ENCODE measurements around the gene FARS2. TPM values are rescaled to one million over a fixed set of nuclear protein-coding genes. Genes with fewer than 3 reads are reported as not detected.

The FARS2 gene
- total and polyA plus RNA-seq, 2 of the 13 experiments (the other 11 are each of a cell fraction or from before 2014, with no cell fraction given), result 15.4 to 26.0 TPM

- TF ChIP-seq FOXP4 (CRISPR knock-in tag; IDR thresholded peaks at IDR 0.05) (no peak), ZNF775 (CRISPR knock-in tag; IDR thresholded peaks at IDR 0.05; ENCODE audit: borderline replicate concordance) (no peak), NR0B2 (CRISPR knock-in tag; IDR thresholded peaks at IDR 0.05) (no peak), MED13 (CRISPR knock-in tag; IDR thresholded peaks at IDR 0.05) (no peak), XBP1 (CRISPR knock-in tag; IDR thresholded peaks at IDR 0.05) (no peak), U2AF1 (optimal IDR thresholded peaks at IDR 0.05; ENCODE audit: low read depth, low read length) (no peak), ZNF678 (CRISPR knock-in tag; IDR thresholded peaks at IDR 0.05) (no peak), CENPX (CRISPR knock-in tag; IDR thresholded peaks at IDR 0.05) (no peak)
Observed at GRCh38 chr6:5353971-5354370, 92.7 kb downstream of the FARS2 start (continued).

GRCh38 chr6:5357486-5357885 lies 96.2 kb downstream of the FARS2 start:
- TF ChIP-seq ZNF572 (CRISPR knock-in tag; IDR thresholded peaks at IDR 0.05) (no peak), HNRNPH1 (optimal IDR thresholded peaks at IDR 0.05; ENCODE audit: low read depth, low read length) (no peak), JUND (CRISPR knock-in tag; IDR thresholded peaks at IDR 0.05) (no peak), GRHL1 (CRISPR knock-in tag; conservative IDR thresholded peaks at IDR 0.05) (no peak), MAFF (IDR thresholded peaks at IDR 0.05; ENCODE audit: low read depth, low read length) (peak; percentile 77), MAFK (conservative IDR thresholded peaks at IDR 0.05 in 1 of 2, IDR thresholded peaks at IDR 0.05 in 1 of 2; ENCODE audit: low read length in 2 of 2) (peak; percentile 70 to 83)
- WGBS (ENCODE audit: low lambda C conversion rate), result 97% methylated on average over 1 of the region's 1 CpG
- POLR2A ChIA-PET, result no interaction called here
- intact Hi-C loops (cut with micrococcal nuclease; ENCODE audit: unreplicated experiment) (no loop called here), in situ Hi-C loops (cut with HindIII; ENCODE audit: extremely low pct_ligation_motif_present, low pct_unique_long_range_greater_than_20kb) (no loop called here)
- no peaks in the 10 kb centered on the region for H3K79me2 ChIP-seq (ENCODE audit: insufficient read depth, low read length)
- no peak overlapping the region for H3K4me3 ChIP-seq (replicated peaks in 1 of 3; ENCODE audit: insufficient read depth in 1 of 3, low read depth in 2 of 3, low read length in 3 of 3)
- H3K4me1 ChIP-seq (ENCODE audit: insufficient read depth, low read length), result no peaks in the 10 kb centered on the region
- no peak overlapping the region for H2AFZ ChIP-seq (ENCODE audit: low read length)
- H3K36me3 ChIP-seq (replicated peaks in 1 of 2; ENCODE audit: control insufficient read depth in 1 of 2, insufficient read depth in 2 of 2, low read length in 2 of 2), result no peaks in the 10 kb centered on the region
- H3K27me3 ChIP-seq (ENCODE audit: control insufficient read depth in 1 of 2, insufficient read depth in 2 of 2, low read length in 2 of 2), result no peaks in the 10 kb centered on the region
- ATAC-seq (no peak), DNase-seq (ENCODE audit: low spot score) (no peak), FAIRE-seq (no peak)
- H3K9me3 ChIP-seq (ENCODE audit: low read length), result no peaks in the 10 kb centered on the region
- no peak overlapping the region for H3K27ac ChIP-seq (ENCODE audit: extremely low read length, insufficient read depth, low read length)
- H3K9ac ChIP-seq (ENCODE audit: insufficient read depth, low read depth, low read length), result no peak overlapping the region
- H3K4me2 ChIP-seq (ENCODE audit: low read depth, low read length), result no peak overlapping the region
- no TSS peak for BruUV-seq (replicated peaks)
- CTCF ChIA-PET (ENCODE audit: low intra/inter-chr PET ratio, low total read pairs), result no interaction called here
- no peaks in the 10 kb centered on the region; the same call in 1 of the 2 replicates for H4K20me1 ChIP-seq (ENCODE audit: insufficient read depth, low read length)

All from HepG2 (cell line).